HepG2 (cell line): ENCODE data around the gene PLEKHA6. TPM values are rescaled to one million over a fixed set of nuclear protein-coding genes. Genes with fewer than 3 reads are reported as not detected.

Experiments used
- ARID2 ChIP-seq: sonication (generic); formaldehyde crosslinking; IDR thresholded peaks from 2 replicates; pipeline ENCODE4 v1.8.1; 2022; ENCODE audit warnings: mild to moderate bottlenecking, missing genetic modification reagents, borderline replicate concordance
- BCL6 ChIP-seq: IDR thresholded peaks from 2 replicates; pipeline ENCODE4 v1.6.1; 2016; ENCODE audit warnings: missing genetic modification reagents, missing compliant biosample characterization
- BRD4 ChIP-seq: sonication (generic); formaldehyde crosslinking; IDR thresholded peaks from 2 replicates; pipeline ENCODE4 v1.4.0; 2020; ENCODE audit warnings: missing genetic modification reagents
- CREBL2 ChIP-seq: sonication (generic); formaldehyde crosslinking; IDR thresholded peaks from 2 replicates; pipeline ENCODE4 v1.8.1; 2023; ENCODE audit warnings: missing genetic modification reagents, mild to moderate bottlenecking, borderline replicate concordance
- HNRNPUL1 ChIP-seq: fragments of 200-400 bp; formaldehyde crosslinking; IDR thresholded peaks from 2 replicates; pipeline ENCODE4 v1.6.1; 2017; ENCODE audit warnings: low read depth, mild to moderate bottlenecking, low read length, moderate library complexity
- HOXA3 ChIP-seq: sonication (generic); formaldehyde crosslinking; IDR thresholded peaks from 2 replicates; pipeline ENCODE4 v1.5.0; 2020; ENCODE audit warnings: missing genetic modification reagents
- ISL2 ChIP-seq: sonication (generic); formaldehyde crosslinking; IDR thresholded peaks from 2 replicates; pipeline ENCODE4 v1.5.0; 2020; ENCODE audit warnings: missing genetic modification reagents
- MAFF ChIP-seq: IDR thresholded peaks from 2 replicates; pipeline ENCODE4 v1.6.1; 2011; ENCODE audit warnings: low read depth, low read length, improper control_type of control experiment
- MAFK ChIP-seq, 2 experiments: IDR thresholded peaks in 1 of 2; conservative IDR thresholded peaks in 1 of 2; 2 replicates each; pipeline ENCODE4 v1.6.1; 2011; ENCODE audit warnings: improper control_type of control experiment in 2 of 2, low read length in 2 of 2
- NFIB ChIP-seq: sonication (generic); formaldehyde crosslinking; IDR thresholded peaks from 2 replicates; pipeline ENCODE4 v1.9.0; 2021; ENCODE audit warnings: missing genetic modification reagents, mild to moderate bottlenecking, borderline replicate concordance
- SALL2 ChIP-seq: sonication (generic); formaldehyde crosslinking; IDR thresholded peaks from 2 replicates; pipeline ENCODE4 v1.8.1; 2023; ENCODE audit warnings: mild to moderate bottlenecking, missing genetic modification reagents, inconsistent platforms
- SOX13 ChIP-seq, 3 experiments: fragments of 450-650 bp in 1 of 3; sonication (generic) in 1 of 3; formaldehyde crosslinking in 1 of 3; IDR thresholded peaks in 2 of 3; conservative IDR thresholded peaks in 1 of 3; 2 replicates each; pipeline versions ENCODE4 v1.5.0 to v1.6.1; 2016 to 2020; ENCODE audit warnings: antibody characterized with exemption in 1 of 3, mild to moderate bottlenecking in 1 of 3, missing compliant biosample characterization in 1 of 3, missing genetic modification reagents in 1 of 3, moderate library complexity in 1 of 3
- THAP8 ChIP-seq: sonication (generic); formaldehyde crosslinking; IDR thresholded peaks from 2 replicates; pipeline ENCODE4 v1.5.1; 2020; ENCODE audit warnings: missing genetic modification reagents, mild to moderate bottlenecking, borderline replicate concordance
- UBTF ChIP-seq: sonication (generic); formaldehyde crosslinking; IDR thresholded peaks from 2 replicates; pipeline ENCODE4 v1.4.0; 2020; ENCODE audit warnings: mild to moderate bottlenecking, missing genetic modification reagents
- ZNF235 ChIP-seq: sonication (generic); formaldehyde crosslinking; IDR thresholded peaks from 2 replicates; pipeline ENCODE4 v1.8.1; 2023; ENCODE audit warnings: mild to moderate bottlenecking, missing genetic modification reagents, borderline replicate concordance
- ZNF318 ChIP-seq: sonication (generic); formaldehyde crosslinking; IDR thresholded peaks from 2 replicates; pipeline ENCODE4 v1.4.0; 2020; ENCODE audit warnings: mild to moderate bottlenecking, missing genetic modification reagents
- ZNF816 ChIP-seq: sonication (generic); formaldehyde crosslinking; IDR thresholded peaks from 2 replicates; pipeline ENCODE4 v1.8.0; 2022; ENCODE audit warnings: missing genetic modification reagents, mild to moderate bottlenecking, borderline replicate concordance
- polyA plus RNA-seq, 8 experiments: library from polyadenylated mRNA; depleted of rRNA in 3 of 8; stranded (reverse) in 7 of 8; unstranded in 1 of 8; fragments of >200 nt; fragmentation: Illumina TruSeq in 4 of 8; extraction: Trizol in 4 of 8; gene quantifications; 2 replicates each; pipeline versions ENCODE4 v1.2.1 to v1.2.3, GENCODE V29; 2011 to 2016; ENCODE audit warnings: low read depth in 4 of 8, missing spikeins in 1 of 8, mixed read lengths in 1 of 8; ENCODE audit not compliant: insufficient read depth in 1 of 8
- total RNA-seq, 5 experiments: library from RNA; depleted of rRNA; stranded (reverse); fragments of >200 nt; fragmentation: Illumina TruSeq; extraction: Trizol; gene quantifications; 2 replicates each; pipeline ENCODE4 v1.2.3, GENCODE V29; 2016; ENCODE audit warnings: low read depth in 1 of 5

PLEKHA6 gene
- total and polyA plus RNA-seq, 2 of the 13 experiments (the other 11 are each of a cell fraction or from before 2014, with no cell fraction given): 5.3 to 11.4 TPM

GRCh38 chr1:204295671-204296070 lies 64.1 kb downstream of the PLEKHA6 start (continued):
- TF ChIP-seq ZNF318 (CRISPR knock-in tag) (no peak), MAFK (conservative IDR thresholded peaks at IDR 0.05 in 1 of 2, IDR thresholded peaks at IDR 0.05 in 1 of 2; ENCODE audit: low read length in 2 of 2) (no peak), BCL6 (CRISPR knock-in tag) (0 out of 2 replicates have a peak, but pooled peaks have one; percentile 15), CREBL2 (CRISPR knock-in tag) (no peak), ISL2 (no peak), BRD4 (CRISPR knock-in tag) (no peak), SALL2 (0 out of 2 replicates have a peak, but pooled peaks have one; percentile 32), THAP8 (no peak), SOX13 (IDR thresholded peaks at IDR 0.05) (no peak), SOX13 (CRISPR knock-in tag; conservative IDR thresholded peaks at IDR 0.05 in 1 of 2, IDR thresholded peaks at IDR 0.05 in 1 of 2) (peak in 1 of 2 experiments; percentile 3; a peak in 1 of 4 replicates), HNRNPUL1 (no peak), NFIB (CRISPR knock-in tag) (no peak), MAFF (no peak), UBTF (0 out of 2 replicates have a peak, but pooled peaks have one; percentile 42), HOXA3 (CRISPR knock-in tag) (peak; percentile 32; the same call in 1 of the 2 replicates), ZNF816 (no peak), ZNF235 (CRISPR knock-in tag) (no peak), ARID2 (CRISPR knock-in tag) (no peak)
